Tibial nerve (tissue), 4 donors: ENCODE data around the gene DOK7. TPM values are rescaled to one million over a fixed set of nuclear protein-coding genes. Genes with fewer than 3 reads are reported as not detected.

Source experiments
- DNase-seq, 2 donors: peaks; one replicate each; pipeline ENCODE4 v3.0.0-alpha.2; 2019; ENCODE audit warnings: low spot score in 2 of 2
- H3K27ac ChIP-seq, 4 donors: fragments of 200-600 bp; sonication (generic) in 3 of 4; one replicate each; pipeline ENCODE4 v1.5.1; 2017 to 2019; ENCODE audit warnings: mild to moderate bottlenecking in 1 of 4
- H3K27me3 ChIP-seq, 2 donors: fragments of 200-600 bp; sonication (generic) in 1 of 2; one replicate each; pipeline versions ENCODE4 v1.5.1 to v1.6.0; 2017 to 2019
- H3K36me3 ChIP-seq, 3 donors: fragments of 200-600 bp; sonication (generic); one replicate each; pipeline ENCODE4 v1.5.1; 2018 to 2019
- H3K4me1 ChIP-seq, 4 donors: fragments of 200-600 bp; sonication (generic) in 3 of 4; one replicate each; pipeline ENCODE4 v1.5.1; 2017 to 2019
- H3K4me3 ChIP-seq, 4 donors: fragments of 200-600 bp; sonication (generic) in 3 of 4; one replicate each; pipeline ENCODE4 v1.5.1; 2017 to 2019; ENCODE audit warnings: mild to moderate bottlenecking in 1 of 4, moderate library complexity in 1 of 4
- H3K9me3 ChIP-seq, 4 donors: fragments of 200-600 bp; sonication (generic) in 3 of 4; one replicate each; pipeline ENCODE4 v1.5.1; 2017 to 2019
- EP300 ChIP-seq, 2 donors: sonication (generic); formaldehyde crosslinking; IDR thresholded peaks; one replicate each; pipeline ENCODE4 v1.6.1; 2017; ENCODE audit warnings: antibody characterized with exemption in 2 of 2, mild to moderate bottlenecking in 1 of 2
- POLR2A ChIP-seq, 2 donors: fragments of 450-650 bp; IDR thresholded peaks; one replicate each; pipeline ENCODE4 v1.6.1; 2017; ENCODE audit warnings: antibody characterized with exemption in 2 of 2, mild to moderate bottlenecking in 2 of 2, moderate library complexity in 2 of 2
- WGBS, 2 donors: methylation state at CpG; one replicate each; pipeline ENCODE4 v1.1.5; 2018; 5-methylcytosine and 5-hydroxymethylcytosine counted together
- total RNA-seq, 4 donors: library from RNA; depleted of rRNA; stranded (reverse); fragments of >200 nt; gene quantifications; one replicate each; pipeline ENCODE4 v1.1.0, GENCODE V29; 2016
- TF ChIP-seq, protein P1 (sequence below), 5 experiments: fragments of 200-600 bp in 3 of 5; fragments of 450-650 bp in 2 of 5; sonication (generic) in 3 of 5; IDR thresholded peaks; one replicate each; pipeline ENCODE4 v1.5.1; 2016 to 2019; ENCODE audit warnings: antibody characterized with exemption in 5 of 5, mild to moderate bottlenecking in 3 of 5, moderate library complexity in 2 of 5

DOK7 gene
- total RNA-seq, 4 donors from 2014 or later, result 0.66 TPM; not detected in 3

GRCh38 chr4:3479358-3480101 lies 16.4 kb downstream of the DOK7 start:
- H3K36me3 ChIP-seq, result no peaks in the 10 kb centered on the region
- TF ChIP-seq EP300 (IDR thresholded peaks at IDR 0.05) (no peak), POLR2A (IDR thresholded peaks at IDR 0.05) (no peak)
- TF ChIP-seq, protein P1, sequence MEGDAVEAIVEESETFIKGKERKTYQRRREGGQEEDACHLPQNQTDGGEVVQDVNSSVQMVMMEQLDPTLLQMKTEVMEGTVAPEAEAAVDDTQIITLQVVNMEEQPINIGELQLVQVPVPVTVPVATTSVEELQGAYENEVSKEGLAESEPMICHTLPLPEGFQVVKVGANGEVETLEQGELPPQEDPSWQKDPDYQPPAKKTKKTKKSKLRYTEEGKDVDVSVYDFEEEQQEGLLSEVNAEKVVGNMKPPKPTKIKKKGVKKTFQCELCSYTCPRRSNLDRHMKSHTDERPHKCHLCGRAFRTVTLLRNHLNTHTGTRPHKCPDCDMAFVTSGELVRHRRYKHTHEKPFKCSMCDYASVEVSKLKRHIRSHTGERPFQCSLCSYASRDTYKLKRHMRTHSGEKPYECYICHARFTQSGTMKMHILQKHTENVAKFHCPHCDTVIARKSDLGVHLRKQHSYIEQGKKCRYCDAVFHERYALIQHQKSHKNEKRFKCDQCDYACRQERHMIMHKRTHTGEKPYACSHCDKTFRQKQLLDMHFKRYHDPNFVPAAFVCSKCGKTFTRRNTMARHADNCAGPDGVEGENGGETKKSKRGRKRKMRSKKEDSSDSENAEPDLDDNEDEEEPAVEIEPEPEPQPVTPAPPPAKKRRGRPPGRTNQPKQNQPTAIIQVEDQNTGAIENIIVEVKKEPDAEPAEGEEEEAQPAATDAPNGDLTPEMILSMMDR (IDR thresholded peaks at IDR 0.05), result no peak
- peaks cover 0 to 70% of the 10 kb centered on the region in 2 donors for H3K27me3 ChIP-seq
- no peak for DNase-seq
- H3K4me1 ChIP-seq, result peaks cover 0 to 17% (median 2%) of the 10 kb centered on the region in 4 donors
- 83 to 84% methylated on average over 23 to 25 of the region's 25 CpGs for WGBS, 2 donors
- H3K27ac ChIP-seq, result no peak overlapping the region
- H3K9me3 ChIP-seq, result no peaks in the 10 kb centered on the region
- no peak overlapping the region for H3K4me3 ChIP-seq

GRCh38 chr4:3480528-3481112 lies 17.5 kb downstream of the DOK7 start:
- Histone ChIP-seq H3K9me3 (no peaks in the 10 kb centered on the region), H3K36me3 (no peaks in the 10 kb centered on the region), H3K27me3 (peaks cover 0 to 71% of the 10 kb centered on the region in 2 donors), H3K4me3 (no peak overlapping the region), H3K27ac (no peak overlapping the region), H3K4me1 (peaks cover 0 to 28% (median 5%) of the 10 kb centered on the region in 4 donors)
- TF ChIP-seq EP300 (IDR thresholded peaks at IDR 0.05) (no peak), POLR2A (IDR thresholded peaks at IDR 0.05) (no peak)
- TF ChIP-seq, protein P1 (IDR thresholded peaks at IDR 0.05), result peak; percentile 83 to 99 (median 91)
- WGBS, 2 donors, result 14 to 15% methylated on average over 16 to 17 of the region's 17 CpGs
- DNase-seq, result peak; percentile 50 to 66

- WGBS, 2 donors, result 44 to 46% methylated on average over 5 of the region's 5 CpGs
- Histone ChIP-seq H3K4me3 (no peak overlapping the region), H3K4me1 (peaks cover 0 to 29% (median 5%) of the 10 kb centered on the region in 4 donors), H3K9me3 (no peaks in the 10 kb centered on the region), H3K27me3 (peaks cover 0 to 74% of the 10 kb centered on the region in 2 donors), H3K36me3 (no peaks in the 10 kb centered on the region), H3K27ac (no peak overlapping the region)
- TF ChIP-seq EP300 (IDR thresholded peaks at IDR 0.05) (no peak), POLR2A (IDR thresholded peaks at IDR 0.05) (no peak)
- TF ChIP-seq, protein P1 (IDR thresholded peaks at IDR 0.05), result no peak
- no peak for DNase-seq
Measured at GRCh38 chr4:3481113-3481531, 18.0 kb downstream of the DOK7 start.

- Histone ChIP-seq H3K9me3 (no peaks in the 10 kb centered on the region), H3K36me3 (no peaks in the 10 kb centered on the region), H3K4me3 (no peak overlapping the region), H3K27ac (no peak overlapping the region), H3K27me3 (peaks cover 0 to 81% of the 10 kb centered on the region in 2 donors), H3K4me1 (peaks cover 0 to 29% (median 5%) of the 10 kb centered on the region in 4 donors)
- TF ChIP-seq, protein P1 (IDR thresholded peaks at IDR 0.05), result no peak
- no peak for TF ChIP-seq POLR2A (IDR thresholded peaks at IDR 0.05)
- TF ChIP-seq EP300 (IDR thresholded peaks at IDR 0.05), result no peak
- no peak for DNase-seq
- WGBS, 2 donors, result 73 to 75% methylated on average over 18 to 19 of the region's 19 CpGs
Measured at GRCh38 chr4:3481783-3482393, 18.8 kb downstream of the DOK7 start.

DNA sequence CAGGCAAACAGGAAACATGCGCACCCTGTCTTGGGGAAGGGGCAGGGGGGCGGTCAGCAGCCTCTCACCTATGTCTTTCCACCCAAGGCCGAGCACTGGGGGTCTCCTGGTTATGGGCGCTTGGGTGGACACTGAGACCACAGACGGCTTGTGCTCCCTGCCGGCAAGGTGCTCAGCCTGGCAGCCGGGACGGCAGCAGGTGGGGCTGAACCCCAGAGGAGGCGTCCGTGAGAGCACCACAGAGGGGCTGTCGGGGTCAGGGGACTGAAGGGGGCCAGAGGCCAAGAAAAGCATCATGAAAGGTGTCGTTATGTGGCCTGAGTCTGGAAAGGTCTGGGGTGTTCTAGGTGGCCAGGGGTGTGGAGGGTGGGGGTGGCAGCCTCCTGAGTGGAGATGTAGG lies 19.6 kb downstream of the DOK7 start:
- 82 to 86% methylated on average over 8 to 12 of the region's 12 CpGs for WGBS, 2 donors
- TF ChIP-seq POLR2A (IDR thresholded peaks at IDR 0.05) (no peak), EP300 (IDR thresholded peaks at IDR 0.05) (no peak)
- TF ChIP-seq, protein P1 (IDR thresholded peaks at IDR 0.05), result no peak
- DNase-seq, result no peak
- Histone ChIP-seq H3K4me3 (no peak overlapping the region), H3K9me3 (no peaks in the 10 kb centered on the region), H3K36me3 (no peaks in the 10 kb centered on the region), H3K4me1 (peaks cover 0 to 29% (median 5%) of the 10 kb centered on the region in 4 donors), H3K27ac (no peak overlapping the region), H3K27me3 (peaks cover 0 to 86% of the 10 kb centered on the region in 2 donors)
